MM.1S (cell line): Measurements from ENCODE around the gene ERCC2.

Experiments
- CTCF ChIP-seq: fragments of 300-600 bp; sonication (generic); IDR thresholded peaks from 2 replicates; pipeline ENCODE4 v1.5.1; 2016; ENCODE audit warnings: antibody characterized with exemption, low read length, mixed read lengths
- EZH2 ChIP-seq: fragments of 300-600 bp; sonication (generic); optimal IDR thresholded peaks from 2 replicates; pipeline ENCODE3; 2017; ENCODE audit warnings: low read depth, mild to moderate bottlenecking, antibody characterized with exemption, low read length, mixed read lengths

GRCh38 chr19:45382426-45382825, 12.1 kb upstream of the ERCC2 start:
- TF ChIP-seq CTCF (no peak), EZH2 (no peak)
